K562 (cell line): ENCODE measurements around the gene ALOX5. TPM values are rescaled to one million over a fixed set of nuclear protein-coding genes. Genes with fewer than 3 reads are reported as not detected.

Source experiments
- ATAC-seq: fragments of 200-7000 bp; cut with Tn5 transposase; 3 replicates; pipeline ENCODE4 v1.9.1; 2020; ENCODE audit warnings: moderate library complexity
- BruUV-seq: library from RNA; stranded (reverse); fragments of 400-500 nt; replicated peaks from 2 replicates; lab custom pipeline; 2021; lab: Mats Ljungman, UMichigan
- CTCF ChIA-PET: fragments of 300-600 bp; formaldehyde crosslinking; extraction: SDS; loops from one replicate; lab custom pipeline; 2021; ENCODE audit warnings: low intra/inter-chr PET ratio; lab: Yijun Ruan, JAX
- POLR2A ChIA-PET: fragments of 300-600, 350-650 bp; sonication (Branson Sonifier 250); formaldehyde crosslinking; extraction: SDS; loops from one replicate; lab custom pipeline; 2021; ENCODE audit warnings: antibody characterized with exemption, inconsistent platforms; lab: Yijun Ruan, JAX
- DNase-seq, 4 experiments: peaks; one replicate each; pipeline versions ENCODE4 v3.0.0 to v3.0.0-alpha.2; 2011 to 2018; ENCODE audit warnings: low spot score in 3 of 4, mixed read lengths in 3 of 4; ENCODE audit errors: extremely low read depth in 1 of 4
- FAIRE-seq: peaks from 2 replicates; lab custom pipeline; 2011; peaks lifted over from hg19 to GRCh38; lab: Jason Lieb, UNC
- H2AFZ ChIP-seq: 2 replicates; pipeline ENCODE4 v1.6.0; 2011; ENCODE audit warnings: low read depth, low read length, control low read depth, inconsistent platforms
- H3K27ac ChIP-seq: fragments of 200-600 bp; 3 replicates; pipeline ENCODE4 v1.8.0; 2011; ENCODE audit warnings: low read depth, mild to moderate bottlenecking, control low read depth, inconsistent platforms, low read length, moderate library complexity, mixed read lengths; ENCODE audit errors: extremely low read depth
- H3K27me3 ChIP-seq, 2 experiments: fragments of 300-600 bp in 1 of 2; 2 replicates in 1 of 2; 3 replicates in 1 of 2; pipeline versions ENCODE4 v1.6.0 to v1.8.0; 2011; ENCODE audit warnings: inconsistent platforms in 2 of 2, low read length in 2 of 2, mild to moderate bottlenecking in 1 of 2, mixed read lengths in 1 of 2, moderate library complexity in 1 of 2; ENCODE audit not compliant: control insufficient read depth in 2 of 2, insufficient read depth in 2 of 2
- H3K36me3 ChIP-seq: fragments of 300-600 bp; 3 replicates; pipeline ENCODE4 v1.8.0; 2011; ENCODE audit warnings: mild to moderate bottlenecking, low read length, inconsistent platforms; ENCODE audit not compliant: control insufficient read depth, insufficient read depth
- H3K4me1 ChIP-seq, 2 experiments: fragments of 200-600 bp in 1 of 2; replicated peaks in 1 of 2; 2 replicates in 1 of 2; 3 replicates in 1 of 2; pipeline versions ENCODE4 v1.5.1 to v1.8.0; 2011; ENCODE audit warnings: inconsistent platforms in 2 of 2, low read length in 2 of 2, mild to moderate bottlenecking in 1 of 2, mixed read lengths in 1 of 2, moderate library complexity in 1 of 2; ENCODE audit not compliant: control insufficient read depth in 2 of 2, insufficient read depth in 2 of 2
- H3K4me2 ChIP-seq: 2 replicates; pipeline ENCODE4 v1.6.1; 2011; ENCODE audit warnings: low read length, control low read depth, inconsistent platforms, mixed read lengths; ENCODE audit not compliant: insufficient read depth
- H3K4me3 ChIP-seq: fragments of 200-600 bp; sonication (generic), shearing (Covaris generic); 2 replicates; pipeline ENCODE4 v1.5.1; 2016; ENCODE audit warnings: control low read depth, inconsistent platforms
- H3K79me2 ChIP-seq: fragments of 200-600 bp; 3 replicates; pipeline ENCODE4 v1.8.0; 2011; ENCODE audit warnings: low read length, inconsistent platforms; ENCODE audit not compliant: control insufficient read depth, insufficient read depth
- H3K9ac ChIP-seq, 2 experiments: 2 replicates each; pipeline versions ENCODE4 v1.6.0 to v1.6.1; 2011; ENCODE audit warnings: low read depth in 2 of 2, low read length in 2 of 2, control low read depth in 1 of 2, inconsistent platforms in 1 of 2, mild to moderate bottlenecking in 1 of 2, mixed read lengths in 1 of 2; ENCODE audit not compliant: insufficient read depth in 1 of 2
- H3K9me1 ChIP-seq: one replicate; pipeline ENCODE4 v1.6.0; 2011; ENCODE audit warnings: inconsistent platforms, mild to moderate bottlenecking, low read length, moderate library complexity; ENCODE audit not compliant: control insufficient read depth, insufficient read depth
- H3K9me3 ChIP-seq: replicated peaks from 2 replicates; pipeline ENCODE4 v1.5.1; 2011; ENCODE audit warnings: low read depth, low read length, inconsistent platforms; ENCODE audit not compliant: control insufficient read depth, insufficient read depth
- H4K20me1 ChIP-seq: replicated peaks from 2 replicates; pipeline ENCODE4 v1.6.1; 2011; ENCODE audit warnings: low read length, inconsistent platforms, mixed read lengths; ENCODE audit not compliant: control insufficient read depth, insufficient read depth
- DIDO1 ChIP-seq: fragments of 450-650 bp; IDR thresholded peaks from 2 replicates; pipeline ENCODE4 v1.6.1; 2016; ENCODE audit warnings: low read depth, missing biosample characterization, missing genetic modification characterization
- HDAC6 ChIP-seq: IDR thresholded peaks from 2 replicates; pipeline ENCODE4 v1.6.1; 2012; ENCODE audit warnings: low read depth, mild to moderate bottlenecking, control low read depth, inconsistent platforms, low read length, moderate library complexity
- KLF6 ChIP-seq: fragments of 250-450 bp; sonication (Bioruptor Pico); IDR thresholded peaks from 2 replicates; pipeline ENCODE4 v1.4.0; 2020; ENCODE audit warnings: mild to moderate bottlenecking, moderate library complexity, borderline replicate concordance
- LARP7 ChIP-seq: fragments of 450-650 bp; IDR thresholded peaks from 2 replicates; pipeline ENCODE4 v1.6.1; 2016
- POLR2A ChIP-seq: fragments of 450-650 bp; conservative IDR thresholded peaks from 2 replicates; pipeline ENCODE4 v1.6.1; 2016
- SIN3B ChIP-seq: fragments of 450-650 bp; IDR thresholded peaks from 2 replicates; pipeline ENCODE4 v1.6.1; 2017; ENCODE audit warnings: low read depth, mild to moderate bottlenecking, moderate library complexity
- SIRT6 ChIP-seq: IDR thresholded peaks from one replicate; pipeline ENCODE4 v1.6.1; 2012; ENCODE audit warnings: low read depth, mild to moderate bottlenecking, control low read depth, inconsistent platforms, low read length, moderate library complexity
- TARDBP ChIP-seq: fragments of 450-650 bp; IDR thresholded peaks from 2 replicates; pipeline ENCODE4 v1.6.1; 2016
- TFAP4 ChIP-seq: sonication (generic); formaldehyde crosslinking; IDR thresholded peaks from 2 replicates; pipeline ENCODE4 v1.8.0; 2022; ENCODE audit warnings: missing genetic modification reagents, mild to moderate bottlenecking, moderate library complexity, borderline replicate concordance
- ZNF324 ChIP-seq: fragments of 250-450 bp; sonication (Bioruptor Pico); IDR thresholded peaks from 2 replicates; pipeline ENCODE4 v1.4.0; 2020; ENCODE audit warnings: mild to moderate bottlenecking
- WGBS: fragments of 100-300 bp; shearing (Covaris generic); methylation state at CpG from one replicate; pipeline ENCODE4 v1.1.6; 2016; ENCODE audit warnings: low coverage, mixed read lengths; ENCODE audit not compliant: insufficient coverage; ENCODE audit errors: missing lambda C conversion rate; 5-methylcytosine and 5-hydroxymethylcytosine counted together
- in situ Hi-C: fragments of 300-500 bp; cut with MboI; formaldehyde crosslinking; loops from 4 replicates; pipeline ENCODE4 v1.15.0; 2018; ENCODE audit warnings: inconsistent platforms, mixed read lengths
- intact Hi-C: fragments of 100-400 bp; cut with micrococcal nuclease; formaldehyde crosslinking; loops from 2 replicates; pipeline ENCODE4 v1.14.2; 2022
- polyA plus RNA-seq, 8 experiments: library from polyadenylated mRNA; depleted of rRNA in 4 of 8; stranded (reverse) in 5 of 8; unstranded in 3 of 8; fragments of >200 nt; fragmentation: Nextera tagmentation in 2 of 8; fragmentation: Illumina TruSeq in 1 of 8; extraction: Ambion mirVana in 2 of 8; extraction: Trizol in 1 of 8; gene quantifications; 2 replicates each; pipeline versions ENCODE4 v1.2.1 to v1.2.3, GENCODE V29; 2011 to 2014; ENCODE audit warnings: inconsistent platforms in 1 of 8, missing spikeins in 1 of 8
- total RNA-seq, 7 experiments: library from RNA; depleted of rRNA in 6 of 7; stranded (reverse); fragments of >200 nt in 6 of 7; fragmentation: Illumina TruSeq in 2 of 7; extraction: Trizol in 2 of 7; gene quantifications; 2 replicates each; pipeline versions ENCODE4 v1.2.1 to v1.2.3, GENCODE V29; 2011 to 2021; ENCODE audit warnings: low replicate concordance in 1 of 7
- TF ChIP-seq, protein P1 (sequence below): fragments of 250-450 bp; sonication (Bioruptor Pico); IDR thresholded peaks from 2 replicates; pipeline ENCODE4 v1.9.0; 2021; ENCODE audit warnings: mild to moderate bottlenecking
- TF ChIP-seq, protein P2 (sequence below): fragments of 450-650 bp; conservative IDR thresholded peaks from 2 replicates; pipeline ENCODE4 v1.6.1; 2016; ENCODE audit warnings: missing genetic modification characterization, low read depth, mild to moderate bottlenecking, control low read depth, missing compliant biosample characterization

ALOX5 gene
- total and polyA plus RNA-seq, 9 of the 15 experiments (the other 6 are each of a cell fraction or from before 2014, with no cell fraction given) = 0.10 to 2.4 (median 1.4) TPM

DNA sequence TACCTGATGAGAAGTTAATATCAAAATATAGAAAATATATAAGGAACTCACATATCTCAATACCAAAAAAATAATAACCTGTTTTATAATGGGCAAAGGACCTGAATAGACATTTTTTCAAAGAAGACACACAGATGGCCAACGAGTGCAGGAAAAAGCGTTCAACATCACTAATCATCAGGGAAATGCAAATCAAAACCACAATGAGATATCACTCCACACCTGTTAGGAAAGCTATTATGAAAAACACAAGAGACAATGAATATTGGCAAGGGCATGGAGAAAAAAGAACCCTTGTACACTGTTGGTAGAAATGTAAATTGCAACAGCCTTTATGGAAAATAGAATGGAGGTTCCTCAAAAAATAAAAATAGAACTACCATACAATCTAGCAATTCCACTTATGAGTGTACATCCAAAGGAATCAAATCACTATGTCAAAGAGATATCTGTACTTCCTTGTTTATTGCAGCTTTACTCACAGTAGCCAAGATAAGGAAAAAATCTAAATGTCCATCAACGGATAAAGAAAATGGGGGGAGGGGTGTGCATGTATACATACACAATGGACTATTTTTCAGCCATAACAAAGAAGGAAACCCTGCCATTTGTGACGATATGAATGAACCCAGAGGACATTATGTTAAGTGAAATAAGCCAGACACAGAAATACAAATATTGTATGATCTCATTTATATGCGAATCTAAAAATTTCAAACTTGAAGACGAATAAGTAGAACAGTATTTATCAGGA, 3.6 kb upstream of the ALOX5 start:
- DNase-seq = no peak
- no peak overlapping the region for H2AFZ ChIP-seq
- intact Hi-C loops = loop anchor here (10.0 kb wide), 1 partner anchor 116 kb away; no protein-coding TSS in a partner anchor
- H3K4me1 ChIP-seq = peaks cover 10 to 23% of the 10 kb centered on the region in 2 experiments; a peak in 4 of 5 replicates
- 0% methylated on average over 6 of the region's 6 CpGs for WGBS
- H3K4me2 ChIP-seq = no peak overlapping the region
- H3K27me3 ChIP-seq = peaks cover 0 to 14% of the 10 kb centered on the region in 2 experiments; a peak in 3 of 5 replicates
- ATAC-seq = no peak
- no peaks in the 10 kb centered on the region for H3K79me2 ChIP-seq
- no peaks in the 10 kb centered on the region for H3K9me1 ChIP-seq
- H3K9ac ChIP-seq = no peak overlapping the region
- ChIA-PET CTCF (no interaction called here), POLR2A (interaction anchor here (0.7 to 1.2 kb wide), 4 partner anchors 10 to 14 kb away, joined by 3 to 5 read pairs (median 3); no protein-coding TSS in a partner anchor)
- H3K9me3 ChIP-seq = no peaks in the 10 kb centered on the region
- no TSS peak for BruUV-seq
- no peaks in the 10 kb centered on the region for H4K20me1 ChIP-seq
- no peak for TF ChIP-seq LARP7
- no peaks in the 10 kb centered on the region for H3K36me3 ChIP-seq
- FAIRE-seq = no peak
- H3K27ac ChIP-seq = no peak overlapping the region
- in situ Hi-C loops = no loop called here
- no peak overlapping the region for H3K4me3 ChIP-seq

GRCh38 chr10:45371560-45371959, 2.5 kb upstream of the ALOX5 start:
- no peak for ATAC-seq
- TF ChIP-seq DIDO1 (no peak), HDAC6 (no peak), SIN3B (no peak), ZNF324 (no peak), POLR2A (no peak), SIRT6 (no peak), TFAP4 (CRISPR knock-in tag) (no peak), TARDBP (no peak), KLF6 (CRISPR knock-in tag) (no peak)
- TF ChIP-seq, protein P1, sequence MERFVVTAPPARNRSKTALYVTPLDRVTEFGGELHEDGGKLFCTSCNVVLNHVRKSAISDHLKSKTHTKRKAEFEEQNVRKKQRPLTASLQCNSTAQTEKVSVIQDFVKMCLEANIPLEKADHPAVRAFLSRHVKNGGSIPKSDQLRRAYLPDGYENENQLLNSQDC (CRISPR knock-in tag) = no peak
- TF ChIP-seq, protein P2, sequence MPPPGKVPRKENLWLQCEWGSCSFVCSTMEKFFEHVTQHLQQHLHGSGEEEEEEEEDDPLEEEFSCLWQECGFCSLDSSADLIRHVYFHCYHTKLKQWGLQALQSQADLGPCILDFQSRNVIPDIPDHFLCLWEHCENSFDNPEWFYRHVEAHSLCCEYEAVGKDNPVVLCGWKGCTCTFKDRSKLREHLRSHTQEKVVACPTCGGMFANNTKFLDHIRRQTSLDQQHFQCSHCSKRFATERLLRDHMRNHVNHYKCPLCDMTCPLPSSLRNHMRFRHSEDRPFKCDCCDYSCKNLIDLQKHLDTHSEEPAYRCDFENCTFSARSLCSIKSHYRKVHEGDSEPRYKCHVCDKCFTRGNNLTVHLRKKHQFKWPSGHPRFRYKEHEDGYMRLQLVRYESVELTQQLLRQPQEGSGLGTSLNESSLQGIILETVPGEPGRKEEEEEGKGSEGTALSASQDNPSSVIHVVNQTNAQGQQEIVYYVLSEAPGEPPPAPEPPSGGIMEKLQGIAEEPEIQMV (tag) = no peak

More at GRCh38 chr10:45371560-45371959, 2.5 kb upstream of the ALOX5 start:
- no peak overlapping the region for H3K4me3 ChIP-seq
- H2AFZ ChIP-seq = no peak overlapping the region
- no peak overlapping the region for H3K4me2 ChIP-seq
- ChIA-PET POLR2A (no interaction called here), CTCF (no interaction called here)
- H3K27ac ChIP-seq = no peak overlapping the region
- no TSS peak for BruUV-seq
- 3% methylated on average over 4 of the region's 4 CpGs for WGBS
- FAIRE-seq = no peak
- in situ Hi-C loops (no loop called here), intact Hi-C loops (loop anchor here (10.0 kb wide), 1 partner anchor 117 kb away; no protein-coding TSS in a partner anchor)
- H4K20me1 ChIP-seq = no peaks in the 10 kb centered on the region
- H3K79me2 ChIP-seq = no peaks in the 10 kb centered on the region
- H3K27me3 ChIP-seq = peaks cover 0 to 14% of the 10 kb centered on the region in 2 experiments; a peak in 3 of 5 replicates
- no peaks in the 10 kb centered on the region for H3K9me1 ChIP-seq
- H3K9ac ChIP-seq = no peak overlapping the region
- no peaks in the 10 kb centered on the region for H3K36me3 ChIP-seq
- H3K4me1 ChIP-seq = peaks cover 20 to 26% of the 10 kb centered on the region in 2 experiments
- DNase-seq = no peak
- H3K9me3 ChIP-seq = no peaks in the 10 kb centered on the region
